ENCODE measurements around the gene ABCC3. TPM values are rescaled to one million over a fixed set of nuclear protein-coding genes. Genes with fewer than 3 reads are reported as not detected.

Gene ABCC3
- total RNA-seq, 1 experiment from 2014 or later: 293 TPM

GRCh38 chr17:50649042-50649908 lies 14.6 kb downstream of the ABCC3 start:
- Mint-ChIP-seq H3K4me1 (ENCODE audit: insufficient read depth, unreplicated experiment) (peaks cover 19% of the 10 kb centered on the region), H3K36me3 (ENCODE audit: insufficient read depth, unreplicated experiment) (peaks cover 6% of the 10 kb centered on the region), H3K4me3 (ENCODE audit: unreplicated experiment) (no peak overlapping the region), H3K9me3 (ENCODE audit: unreplicated experiment) (no peaks in the 10 kb centered on the region), H3K27me3 (ENCODE audit: insufficient read depth, unreplicated experiment) (no peaks in the 10 kb centered on the region), H3K27ac (ENCODE audit: low read depth, unreplicated experiment) (no peak overlapping the region)
- no peak for TF ChIP-seq CTCF (IDR thresholded peaks at IDR 0.05; ENCODE audit: unreplicated experiment)
- POLR2A ChIA-PET: interaction anchor here (1.1 to 5.1 kb wide), 3 partner anchors 10 to 23 kb away, joined by 4 to 38 read pairs (median 24); no protein-coding TSS in a partner anchor
- intact Hi-C loops (cut with micrococcal nuclease): no loop called here
- peak; percentile 77 for DNase-seq (ENCODE audit: unreplicated experiment)
- CTCF ChIA-PET: interaction anchor here (0.6 to 4.2 kb wide), 4 partner anchors 10 to 1334 kb away, joined by 3 to 28 read pairs (median 4); no protein-coding TSS in a partner anchor
- BruUV-seq (replicated peaks): no TSS peak

- CTCF ChIA-PET: interaction anchor here (0.7 to 1.2 kb wide), 2 partner anchors 9 to 21 kb away, joined by 4 read pairs; no protein-coding TSS in a partner anchor
- TF ChIP-seq CTCF (IDR thresholded peaks at IDR 0.05; ENCODE audit: unreplicated experiment): no peak
- no TSS peak for BruUV-seq (replicated peaks)
Measured at GRCh38 chr17:50651661-50652060, 17.0 kb downstream of the ABCC3 start.

GRCh38 chr17:50653738-50654137 lies 19.1 kb downstream of the ABCC3 start:
- POLR2A ChIA-PET: interaction anchor here (1.3 kb wide), 1 partner anchor 8 kb away, joined by 5 read pairs; no protein-coding TSS in a partner anchor

More at GRCh38 chr17:50651661-50652060, 17.0 kb downstream of the ABCC3 start:
- intact Hi-C loops (cut with micrococcal nuclease): no loop called here
- Mint-ChIP-seq H3K9me3 (ENCODE audit: unreplicated experiment) (no peaks in the 10 kb centered on the region), H3K4me3 (ENCODE audit: unreplicated experiment) (no peak overlapping the region), H3K27me3 (ENCODE audit: insufficient read depth, unreplicated experiment) (no peaks in the 10 kb centered on the region), H3K4me1 (ENCODE audit: insufficient read depth, unreplicated experiment) (peaks cover 10% of the 10 kb centered on the region), H3K27ac (ENCODE audit: low read depth, unreplicated experiment) (no peak overlapping the region), H3K36me3 (ENCODE audit: insufficient read depth, unreplicated experiment) (peaks cover 8% of the 10 kb centered on the region)
- no peak for DNase-seq (ENCODE audit: unreplicated experiment)
- POLR2A ChIA-PET: interaction anchor here (0.6 to 5.1 kb wide), 4 partner anchors 8 to 255 kb away, joined by 3 to 38 read pairs (median 14); no protein-coding TSS in a partner anchor

More at GRCh38 chr17:50653738-50654137, 19.1 kb downstream of the ABCC3 start:
- H3K27ac Mint-ChIP-seq (ENCODE audit: low read depth, unreplicated experiment): no peak overlapping the region
- no peak for TF ChIP-seq CTCF (IDR thresholded peaks at IDR 0.05; ENCODE audit: unreplicated experiment)
- H3K27me3 Mint-ChIP-seq (ENCODE audit: insufficient read depth, unreplicated experiment): no peaks in the 10 kb centered on the region
- peaks cover 12% of the 10 kb centered on the region for H3K36me3 Mint-ChIP-seq (ENCODE audit: insufficient read depth, unreplicated experiment)
- no peak for DNase-seq (ENCODE audit: unreplicated experiment)
- H3K9me3 Mint-ChIP-seq (ENCODE audit: unreplicated experiment): no peaks in the 10 kb centered on the region
- H3K4me1 Mint-ChIP-seq (ENCODE audit: insufficient read depth, unreplicated experiment): peaks cover 7% of the 10 kb centered on the region
- H3K4me3 Mint-ChIP-seq (ENCODE audit: unreplicated experiment): no peak overlapping the region
- CTCF ChIA-PET: interaction anchor here (0.7 kb wide), 1 partner anchor 126 kb away, joined by 3 read pairs; no protein-coding TSS in a partner anchor
- BruUV-seq (replicated peaks): no TSS peak
- intact Hi-C loops (cut with micrococcal nuclease): no loop called here

All from MCF 10A (cell line).